ENCODE data around the gene PLD6. TPM values are rescaled to one million over a fixed set of nuclear protein-coding genes. Genes with fewer than 3 reads are reported as not detected.

Gene PLD6
- total RNA-seq, 1 experiment from 2014 or later: 1.2 TPM

DNA sequence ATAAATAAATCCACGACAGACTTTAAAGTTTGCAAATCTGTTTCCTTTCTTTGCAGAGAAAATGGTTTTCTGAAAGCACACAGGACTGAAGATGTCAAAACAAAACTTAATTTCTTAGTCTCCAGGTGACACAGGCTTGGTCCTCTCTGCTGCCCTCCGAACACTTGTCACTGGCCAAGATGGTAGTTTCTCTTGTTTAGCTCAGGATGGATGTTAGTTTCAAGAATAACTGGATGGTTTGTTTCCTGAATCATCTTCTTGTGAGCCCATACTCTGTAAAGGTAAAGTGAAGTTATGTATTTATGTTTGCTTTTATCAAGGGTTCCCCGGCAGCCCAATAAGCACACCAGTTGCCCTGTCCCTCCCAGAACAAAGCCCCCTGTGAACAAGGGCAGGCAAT is 40.7 kb upstream of the PLD6 start:
- POLR2A ChIA-PET: no interaction called here
- no peaks in the 10 kb centered on the region for H3K27me3 Mint-ChIP-seq (ENCODE audit: low read depth)
- H3K4me1 Mint-ChIP-seq: no peaks in the 10 kb centered on the region
- CTCF ChIA-PET: no interaction called here
- DNase-seq (ENCODE audit: low spot score) (no peak), ATAC-seq (no peak)
- H3K36me3 Mint-ChIP-seq: peaks cover 31% of the 10 kb centered on the region
- TF ChIP-seq ZNF512 (CRISPR knock-in tag; IDR thresholded peaks at IDR 0.05; ENCODE audit: borderline replicate concordance) (no peak), GRHL2 (CRISPR knock-in tag; IDR thresholded peaks at IDR 0.05; ENCODE audit: insufficient replicate concordance, severe bottlenecking) (no peak), MLX (CRISPR knock-in tag; IDR thresholded peaks at IDR 0.05) (no peak), HMGA2 (CRISPR knock-in tag; IDR thresholded peaks at IDR 0.05) (no peak), TP53 (CRISPR knock-in tag; IDR thresholded peaks at IDR 0.05) (no peak), JAZF1 (CRISPR knock-in tag; IDR thresholded peaks at IDR 0.05) (no peak), CTCF (IDR thresholded peaks at IDR 0.05) (no peak), ZNF317 (CRISPR knock-in tag; IDR thresholded peaks at IDR 0.05; ENCODE audit: borderline replicate concordance, low read depth) (no peak), ZNF263 (CRISPR knock-in tag; IDR thresholded peaks at IDR 0.05; ENCODE audit: low read depth) (no peak), HMGXB4 (CRISPR knock-in tag; IDR thresholded peaks at IDR 0.05) (no peak), TEAD1 (CRISPR knock-in tag; IDR thresholded peaks at IDR 0.05) (no peak), ZMAT4 (CRISPR knock-in tag; IDR thresholded peaks at IDR 0.05) (no peak), ZNF671 (CRISPR knock-in tag; IDR thresholded peaks at IDR 0.05) (no peak), CBFB (CRISPR knock-in tag; IDR thresholded peaks at IDR 0.05; ENCODE audit: low read depth) (no peak), ZNF423 (CRISPR knock-in tag; IDR thresholded peaks at IDR 0.05) (no peak), USF1 (CRISPR knock-in tag; IDR thresholded peaks at IDR 0.05) (no peak), RELA (CRISPR knock-in tag; IDR thresholded peaks at IDR 0.05; ENCODE audit: borderline replicate concordance) (no peak), ZBTB21 (CRISPR knock-in tag; IDR thresholded peaks at IDR 0.05; ENCODE audit: borderline replicate concordance) (no peak), USF2 (CRISPR knock-in tag; IDR thresholded peaks at IDR 0.05) (no peak)
- TF ChIP-seq, protein P1, sequence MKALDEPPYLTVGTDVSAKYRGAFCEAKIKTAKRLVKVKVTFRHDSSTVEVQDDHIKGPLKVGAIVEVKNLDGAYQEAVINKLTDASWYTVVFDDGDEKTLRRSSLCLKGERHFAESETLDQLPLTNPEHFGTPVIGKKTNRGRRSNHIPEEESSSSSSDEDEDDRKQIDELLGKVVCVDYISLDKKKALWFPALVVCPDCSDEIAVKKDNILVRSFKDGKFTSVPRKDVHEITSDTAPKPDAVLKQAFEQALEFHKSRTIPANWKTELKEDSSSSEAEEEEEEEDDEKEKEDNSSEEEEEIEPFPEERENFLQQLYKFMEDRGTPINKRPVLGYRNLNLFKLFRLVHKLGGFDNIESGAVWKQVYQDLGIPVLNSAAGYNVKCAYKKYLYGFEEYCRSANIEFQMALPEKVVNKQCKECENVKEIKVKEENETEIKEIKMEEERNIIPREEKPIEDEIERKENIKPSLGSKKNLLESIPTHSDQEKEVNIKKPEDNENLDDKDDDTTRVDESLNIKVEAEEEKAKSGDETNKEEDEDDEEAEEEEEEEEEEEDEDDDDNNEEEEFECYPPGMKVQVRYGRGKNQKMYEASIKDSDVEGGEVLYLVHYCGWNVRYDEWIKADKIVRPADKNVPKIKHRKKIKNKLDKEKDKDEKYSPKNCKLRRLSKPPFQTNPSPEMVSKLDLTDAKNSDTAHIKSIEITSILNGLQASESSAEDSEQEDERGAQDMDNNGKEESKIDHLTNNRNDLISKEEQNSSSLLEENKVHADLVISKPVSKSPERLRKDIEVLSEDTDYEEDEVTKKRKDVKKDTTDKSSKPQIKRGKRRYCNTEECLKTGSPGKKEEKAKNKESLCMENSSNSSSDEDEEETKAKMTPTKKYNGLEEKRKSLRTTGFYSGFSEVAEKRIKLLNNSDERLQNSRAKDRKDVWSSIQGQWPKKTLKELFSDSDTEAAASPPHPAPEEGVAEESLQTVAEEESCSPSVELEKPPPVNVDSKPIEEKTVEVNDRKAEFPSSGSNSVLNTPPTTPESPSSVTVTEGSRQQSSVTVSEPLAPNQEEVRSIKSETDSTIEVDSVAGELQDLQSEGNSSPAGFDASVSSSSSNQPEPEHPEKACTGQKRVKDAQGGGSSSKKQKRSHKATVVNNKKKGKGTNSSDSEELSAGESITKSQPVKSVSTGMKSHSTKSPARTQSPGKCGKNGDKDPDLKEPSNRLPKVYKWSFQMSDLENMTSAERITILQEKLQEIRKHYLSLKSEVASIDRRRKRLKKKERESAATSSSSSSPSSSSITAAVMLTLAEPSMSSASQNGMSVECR (CRISPR knock-in tag; IDR thresholded peaks at IDR 0.05; ENCODE audit: borderline replicate concordance): no peak
- no peaks in the 10 kb centered on the region for H3K9me3 Mint-ChIP-seq
- H3K4me3 Mint-ChIP-seq: no peak overlapping the region
- no peak overlapping the region for H3K27ac Mint-ChIP-seq

All from WTC11 (cell line).